Upper lobe of left lung (tissue), 6 donors: ENCODE measurements around the gene CCDC40. TPM values are rescaled to one million over a fixed set of nuclear protein-coding genes. Genes with fewer than 3 reads are reported as not detected.
A peak's percentile ranks its signal among the peaks of the same experiment; 100 is the strongest.

ENCODE experiments used
- ATAC-seq, 2 donors: fragments of 200-7000 bp; cut with Tn5 transposase; one replicate each; pipeline ENCODE4 v1.9.1; 2022; ENCODE audit warnings: mild to moderate bottlenecking in 2 of 2, moderate library complexity in 2 of 2; ENCODE audit not compliant: low FRiP score in 2 of 2
- DNase-seq, 2 donors: peaks; one replicate each; pipeline ENCODE4 v3.0.0-alpha.2; 2019 to 2020
- H3K27ac ChIP-seq, 4 donors: fragments of 200-600 bp; sonication (generic); one replicate each; pipeline ENCODE4 v1.5.1; 2016 to 2019
- H3K27me3 ChIP-seq, 4 donors: fragments of 200-600 bp; sonication (generic); one replicate each; pipeline ENCODE4 v1.5.1; 2017 to 2019
- H3K36me3 ChIP-seq, 4 donors: fragments of 200-600 bp; sonication (generic); one replicate each; pipeline ENCODE4 v1.5.1; 2016 to 2019
- H3K4me1 ChIP-seq, 4 donors: fragments of 200-600 bp; sonication (generic); one replicate each; pipeline ENCODE4 v1.5.1; 2018 to 2019
- H3K4me3 ChIP-seq, 4 donors: fragments of 200-600 bp; sonication (generic); one replicate each; pipeline ENCODE4 v1.5.1; 2017 to 2019; ENCODE audit warnings: mild to moderate bottlenecking in 2 of 4, moderate library complexity in 1 of 4
- H3K9me3 ChIP-seq, 4 donors: fragments of 200-600 bp; sonication (generic); one replicate each; pipeline ENCODE4 v1.5.1; 2018 to 2019
- CTCF ChIP-seq, 6 experiments: fragments of 450-650 bp in 4 of 6; fragments of 200-600 bp in 2 of 6; sonication (generic) in 2 of 6; IDR thresholded peaks; one replicate each; pipeline ENCODE4 v1.5.1; 2016 to 2019; ENCODE audit warnings: antibody characterized with exemption in 6 of 6
- EP300 ChIP-seq, 4 donors: sonication (generic); formaldehyde crosslinking; IDR thresholded peaks; one replicate each; pipeline ENCODE4 v1.5.1; 2017; ENCODE audit warnings: antibody characterized with exemption in 4 of 4, control low read depth in 2 of 4
- POLR2A ChIP-seq, 4 donors: fragments of 450-650 bp; IDR thresholded peaks; one replicate each; pipeline ENCODE4 v1.5.1; 2016 to 2017; ENCODE audit warnings: antibody characterized with exemption in 4 of 4, mild to moderate bottlenecking in 2 of 4
- POLR2AphosphoS5 ChIP-seq, 2 donors: sonication (generic); formaldehyde crosslinking; IDR thresholded peaks; one replicate each; pipeline ENCODE4 v1.5.1; 2017; ENCODE audit warnings: antibody characterized with exemption in 2 of 2
- WGBS, 2 donors: methylation state at CpG; one replicate each; pipeline ENCODE4 v1.1.5; 2017 to 2018; 5-methylcytosine and 5-hydroxymethylcytosine counted together
- small RNA-seq, 4 donors: library from RNA; depleted of rRNA; stranded (forward); fragments of <200 nt; gene quantifications; one replicate each; pipeline ENCODE3, GENCODE V24; 2016
- total RNA-seq, 6 donors: library from RNA; depleted of rRNA in 4 of 6; stranded (reverse); fragments of >200 nt in 4 of 6; gene quantifications; one replicate each; pipeline versions ENCODE4 v1.1.0 to v1.2.1, GENCODE V29; 2016 to 2021
- donor health status: DM: no; HTN: no; CAD: no; lungs with moderate emphysema.
- donor health status: DM: no; HTN: yes; CAD: no; lungs with severe emphysema.

Gene CCDC40
- total RNA-seq, 6 donors from 2014 or later, result 4.1 to 96.4 (median 24.2) TPM

GRCh38 chr17:80146121-80147034 is 109.9 kb downstream of the CCDC40 start:
- H3K4me3 ChIP-seq, result peak overlapping the region; percentile 86 to 95 (median 88)
- peak in 1 of 2 donors; percentile 27 for DNase-seq
- H3K27ac ChIP-seq, result peak overlapping the region; percentile 92 to 98 (median 96)
- peaks cover 21 to 41% (median 26%) of the 10 kb centered on the region in 4 donors for H3K4me1 ChIP-seq
- TF ChIP-seq EP300 (IDR thresholded peaks at IDR 0.05) (no peak), POLR2AphosphoS5 (IDR thresholded peaks at IDR 0.05) (no peak), CTCF (IDR thresholded peaks at IDR 0.05) (no peak), POLR2A (IDR thresholded peaks at IDR 0.05) (no peak)
- no peaks in the 10 kb centered on the region for H3K9me3 ChIP-seq
- no peaks in the 10 kb centered on the region for H3K27me3 ChIP-seq
- WGBS, 2 donors, result 0 to 2% methylated on average over 21 to 31 of the region's 69 CpGs
- H3K36me3 ChIP-seq, result peaks cover 14 to 30% (median 22%) of the 10 kb centered on the region in 4 donors
- ATAC-seq, result peak in 1 of 2 donors; percentile 18

- 0 to 1% methylated on average over 27 to 49 of the region's 90 CpGs for WGBS, 2 donors
These were observed 110.8 kb downstream of the CCDC40 start, which contains the start of gene EIF4A3 for GRCh38 chr17:80147035-80147822. TSS of gene EIF4A3 (minus strand) at chr17:80147128. CDS start at chr17:80146961, 167 bp downstream.

More at GRCh38 chr17:80147035-80147822, 110.8 kb downstream of the CCDC40 start, which contains the start of gene EIF4A3:
- ATAC-seq (peak; percentile 97 to 98), DNase-seq (peak; percentile 99)
- Histone ChIP-seq H3K4me3 (peak within 1 kb of the TSS; percentile 86 to 100 (median 88)), H3K27ac (peak within 1 kb of the TSS; percentile 92 to 98 (median 96)), H3K36me3 (peaks cover 13 to 22% (median 16%) of the 10 kb centered on the region in 4 donors), H3K27me3 (no peaks in the 10 kb centered on the region), H3K9me3 (no peaks in the 10 kb centered on the region), H3K4me1 (peaks cover 21 to 41% (median 26%) of the 10 kb centered on the region in 4 donors)
- TF ChIP-seq CTCF (IDR thresholded peaks at IDR 0.05) (peak in 4 of 6 experiments; percentile 13 to 45 (median 32)), POLR2AphosphoS5 (IDR thresholded peaks at IDR 0.05) (peak; percentile 97 to 99), EP300 (IDR thresholded peaks at IDR 0.05) (peak in 1 of 4 donors; percentile 94), POLR2A (IDR thresholded peaks at IDR 0.05) (peak in 3 of 4 donors; percentile 77 to 98 (median 87))

Small RNA genes lying within 50 kb of the gene (small RNA-seq; reads per million reads assigned to genes)
- gene AC087741.2, result 0 reads per million in 4 donors
- 0 reads per million in 4 donors for gene MIR1268B

Other genes with a start within 250 kb of the CCDC40 start
- 10 to 100 TPM in 1 of 6 donors, 1 to 10 TPM in 5; 2.0 to 16.8 (median 8.8) TPM for gene CBX8, start 239.6 kb upstream of the CCDC40 start, total RNA-seq
- gene CBX4, start 197.2 kb upstream of the CCDC40 start, total RNA-seq, result 10 to 100 TPM; 17.0 to 33.3 (median 25.0) TPM
- gene TBC1D16, start 770 bp upstream of the CCDC40 start, total RNA-seq, result 10 to 100 TPM; 15.6 to 60.8 (median 24.1) TPM
- 100 to 1,000 TPM in 5 of 6 donors, 10 to 100 TPM in 1; 54.7 to 178 (median 157) TPM for gene GAA, start 64.9 kb downstream of the CCDC40 start, total RNA-seq
- 10 to 100 TPM; 48.2 to 86.2 (median 61.8) TPM for gene EIF4A3, start 110.5 kb downstream of the CCDC40 start, total RNA-seq
- gene CARD14, start 133.4 kb downstream of the CCDC40 start, total RNA-seq, result 1 to 10 TPM in 4 of 6 donors, under 1 TPM in 2; 0.15 to 7.3 (median 1.0) TPM
- gene SGSH, start 183.7 kb downstream of the CCDC40 start, total RNA-seq, result 100 to 1,000 TPM in 2 of 6 donors, 10 to 100 TPM in 4; 36.3 to 264 (median 65.0) TPM
- 100 to 1,000 TPM in 1 of 6 donors, 10 to 100 TPM in 5; 14.8 to 162 (median 43.1) TPM for gene SLC26A11, start 183.8 kb downstream of the CCDC40 start, total RNA-seq
- 100 to 1,000 TPM; 135 to 619 (median 207) TPM for gene RNF213, start 224.2 kb downstream of the CCDC40 start, total RNA-seq